HG02763 (cell line): ENCODE data around the gene VPS54.

ENCODE experiments used
- ATAC-seq: cut with Tn5 transposase; IDR thresholded peaks from one replicate; pipeline ENCODE4 v1.9.1; 2021; ENCODE audit warnings: mild to moderate bottlenecking, moderate library complexity; ENCODE audit not compliant: unreplicated experiment

Gene VPS54, protein sequence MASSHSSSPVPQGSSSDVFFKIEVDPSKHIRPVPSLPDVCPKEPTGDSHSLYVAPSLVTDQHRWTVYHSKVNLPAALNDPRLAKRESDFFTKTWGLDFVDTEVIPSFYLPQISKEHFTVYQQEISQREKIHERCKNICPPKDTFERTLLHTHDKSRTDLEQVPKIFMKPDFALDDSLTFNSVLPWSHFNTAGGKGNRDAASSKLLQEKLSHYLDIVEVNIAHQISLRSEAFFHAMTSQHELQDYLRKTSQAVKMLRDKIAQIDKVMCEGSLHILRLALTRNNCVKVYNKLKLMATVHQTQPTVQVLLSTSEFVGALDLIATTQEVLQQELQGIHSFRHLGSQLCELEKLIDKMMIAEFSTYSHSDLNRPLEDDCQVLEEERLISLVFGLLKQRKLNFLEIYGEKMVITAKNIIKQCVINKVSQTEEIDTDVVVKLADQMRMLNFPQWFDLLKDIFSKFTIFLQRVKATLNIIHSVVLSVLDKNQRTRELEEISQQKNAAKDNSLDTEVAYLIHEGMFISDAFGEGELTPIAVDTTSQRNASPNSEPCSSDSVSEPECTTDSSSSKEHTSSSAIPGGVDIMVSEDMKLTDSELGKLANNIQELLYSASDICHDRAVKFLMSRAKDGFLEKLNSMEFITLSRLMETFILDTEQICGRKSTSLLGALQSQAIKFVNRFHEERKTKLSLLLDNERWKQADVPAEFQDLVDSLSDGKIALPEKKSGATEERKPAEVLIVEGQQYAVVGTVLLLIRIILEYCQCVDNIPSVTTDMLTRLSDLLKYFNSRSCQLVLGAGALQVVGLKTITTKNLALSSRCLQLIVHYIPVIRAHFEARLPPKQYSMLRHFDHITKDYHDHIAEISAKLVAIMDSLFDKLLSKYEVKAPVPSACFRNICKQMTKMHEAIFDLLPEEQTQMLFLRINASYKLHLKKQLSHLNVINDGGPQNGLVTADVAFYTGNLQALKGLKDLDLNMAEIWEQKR

GRCh38 chr2:64019083-64019974, at the start of gene VPS54:
Gene VPS54 (minus strand): TSS chr2:64019428. CDS start chr2:63983999, 35,429 bp downstream.
- ATAC-seq: peak; percentile 58

DNA sequence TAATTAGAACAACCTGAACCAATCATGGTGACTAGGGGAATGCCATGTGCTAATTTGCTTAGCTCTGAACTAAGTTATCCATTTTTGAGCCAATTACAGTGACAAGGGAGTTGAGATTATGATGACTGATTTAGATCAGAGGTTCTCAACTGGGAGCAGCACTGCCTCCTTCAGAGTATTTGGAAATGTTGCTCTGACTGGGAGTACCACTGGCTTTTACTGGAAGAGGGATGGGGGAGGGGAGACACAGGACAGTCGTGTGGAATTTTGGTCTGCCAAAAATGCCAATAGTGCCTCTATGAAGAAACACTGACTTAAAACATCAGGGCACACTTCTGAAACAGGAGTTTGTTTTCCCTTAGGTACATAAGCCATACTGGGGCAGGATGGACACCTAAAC, 48.1 kb upstream of the VPS54 start:
- no peak for ATAC-seq

DNA sequence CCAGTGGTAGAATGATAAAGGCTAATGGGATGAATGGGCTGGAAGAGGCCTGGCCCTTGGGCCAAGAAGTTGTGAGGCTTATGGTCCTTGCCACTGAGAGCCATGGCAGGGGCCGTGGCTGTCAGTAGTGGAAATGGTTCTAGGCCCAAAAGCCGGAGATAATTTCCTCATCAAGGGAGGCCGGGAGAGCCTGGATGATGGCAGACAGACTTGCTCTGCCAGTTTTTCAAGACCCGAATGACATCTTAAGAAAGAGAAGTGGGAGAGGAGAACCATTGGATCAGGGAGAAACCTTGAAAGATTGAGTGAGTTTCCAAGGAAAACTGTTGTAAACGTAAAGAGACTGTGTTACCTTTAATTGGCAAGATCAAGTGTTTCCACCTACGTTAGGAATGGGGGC, 46.3 kb upstream of the VPS54 start:
- no peak for ATAC-seq

GRCh38 chr2:64063924-64064331, 44.7 kb upstream of the VPS54 start:
- ATAC-seq: no peak

- ATAC-seq: no peak
Measured at GRCh38 chr2:64063454-64063853, 44.2 kb upstream of the VPS54 start.

GRCh38 chr2:64062840-64063239, 43.6 kb upstream of the VPS54 start:
- peak; percentile 57 for ATAC-seq

DNA sequence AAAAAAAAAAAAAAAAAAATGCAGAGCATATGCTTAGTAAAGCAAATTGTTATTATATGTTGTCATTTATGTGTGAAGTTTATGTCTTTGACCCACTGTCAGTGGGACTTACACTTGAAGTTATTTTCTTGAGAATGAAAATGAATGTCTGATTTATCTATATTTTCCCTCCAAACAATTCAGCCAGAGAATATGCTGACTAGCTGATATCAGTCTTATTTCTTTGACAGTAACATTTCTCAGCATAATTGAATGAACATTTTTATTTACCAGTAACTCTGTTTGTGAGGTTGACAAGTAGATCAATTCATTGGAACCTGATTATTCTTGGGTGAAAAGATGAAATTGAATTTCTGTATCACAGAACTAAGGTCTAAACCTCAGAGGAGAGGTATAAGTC, 40.0 kb upstream of the VPS54 start:
- ATAC-seq: no peak

DNA sequence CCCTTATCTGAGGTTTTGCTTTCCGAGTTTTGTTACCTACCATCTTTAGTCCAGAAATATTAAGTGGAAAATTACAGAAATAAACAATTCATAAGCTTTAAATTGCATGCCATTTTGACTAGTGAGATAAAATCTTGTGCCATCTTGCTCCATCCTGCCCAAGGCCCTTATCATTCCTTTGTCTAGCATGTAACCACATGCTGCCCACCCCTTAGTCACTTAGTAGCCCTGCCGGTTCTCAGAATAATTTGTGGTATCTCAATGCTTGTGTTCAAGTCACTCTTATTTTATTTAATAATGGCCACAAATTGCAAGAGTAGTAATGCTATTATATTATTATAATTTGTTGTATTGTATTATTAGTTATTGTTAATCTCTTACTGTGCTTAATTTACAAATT, 36.8 kb upstream of the VPS54 start:
- ATAC-seq: no peak

GRCh38 chr2:64054161-64054915, 35.1 kb upstream of the VPS54 start:
- peak; percentile 54 for ATAC-seq

- no peak for ATAC-seq
Measured at GRCh38 chr2:64052463-64053241, 33.4 kb upstream of the VPS54 start.

DNA sequence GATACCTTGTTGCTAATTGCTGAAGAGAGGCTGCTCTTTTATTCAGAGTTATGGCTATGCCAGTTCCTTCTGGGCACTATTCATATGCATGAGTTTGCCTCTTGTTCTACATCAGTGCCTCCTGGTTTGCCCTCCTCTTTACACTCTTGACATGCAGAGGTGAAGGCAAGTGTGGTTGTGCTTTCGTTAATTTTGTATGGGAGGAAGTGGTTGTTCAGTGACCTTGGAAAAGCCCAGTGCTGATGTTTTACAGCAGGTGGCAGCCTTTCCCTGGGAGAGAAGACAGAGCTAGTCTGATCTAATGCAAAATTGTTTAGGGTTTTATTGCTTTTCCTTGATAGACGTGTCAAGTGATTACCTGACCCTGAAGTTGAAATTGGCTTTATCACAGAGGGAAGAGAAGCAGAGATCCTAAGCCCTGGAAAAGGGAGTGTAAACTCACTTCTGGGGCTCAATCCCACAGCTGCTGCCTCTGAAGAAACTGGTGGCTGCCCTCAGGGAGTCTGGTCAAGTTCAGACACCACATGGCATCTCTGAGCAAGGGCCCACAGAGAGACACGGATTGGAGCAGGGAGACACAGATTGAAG, 30.5 kb upstream of the VPS54 start:
- peak; percentile 79 for ATAC-seq

DNA sequence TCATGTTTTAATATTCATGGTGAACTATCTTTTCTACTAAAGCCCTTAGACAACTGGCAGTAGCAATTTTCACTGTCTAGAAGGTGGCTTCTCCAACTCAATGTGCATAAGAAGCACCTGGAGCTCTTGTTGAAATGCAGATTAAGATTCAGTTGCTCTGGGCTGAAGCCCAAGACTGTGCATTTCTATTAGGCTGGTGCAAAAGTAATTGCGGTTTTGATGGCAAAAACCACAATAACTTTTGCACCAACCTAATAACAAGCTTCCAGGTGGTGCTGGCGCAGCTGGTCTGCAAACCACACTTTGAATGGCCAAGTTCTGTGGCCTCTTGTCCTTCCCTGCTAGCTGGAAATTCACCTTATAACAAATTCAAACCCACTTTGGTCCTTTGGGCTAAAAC, 26.7 kb upstream of the VPS54 start:
- no peak for ATAC-seq

DNA sequence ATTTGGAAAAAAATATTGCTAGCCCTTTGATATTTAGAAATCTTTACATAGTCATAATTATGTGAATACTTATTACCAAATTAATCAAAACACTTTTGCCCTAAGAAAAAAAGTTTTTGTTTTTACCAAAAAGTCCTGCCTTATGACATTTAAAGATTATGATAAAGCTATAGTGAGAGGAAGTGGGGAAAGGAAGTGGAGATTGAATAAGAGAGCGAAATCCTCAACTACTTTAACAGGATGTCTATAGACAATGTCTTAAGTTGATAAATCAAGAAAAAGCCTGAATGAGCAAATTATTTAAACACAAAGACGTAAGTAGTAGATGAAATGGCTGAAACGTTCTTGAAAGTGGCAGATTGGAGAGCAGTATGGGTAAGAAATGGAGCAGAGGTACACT, 20.9 kb upstream of the VPS54 start:
- ATAC-seq: no peak

DNA sequence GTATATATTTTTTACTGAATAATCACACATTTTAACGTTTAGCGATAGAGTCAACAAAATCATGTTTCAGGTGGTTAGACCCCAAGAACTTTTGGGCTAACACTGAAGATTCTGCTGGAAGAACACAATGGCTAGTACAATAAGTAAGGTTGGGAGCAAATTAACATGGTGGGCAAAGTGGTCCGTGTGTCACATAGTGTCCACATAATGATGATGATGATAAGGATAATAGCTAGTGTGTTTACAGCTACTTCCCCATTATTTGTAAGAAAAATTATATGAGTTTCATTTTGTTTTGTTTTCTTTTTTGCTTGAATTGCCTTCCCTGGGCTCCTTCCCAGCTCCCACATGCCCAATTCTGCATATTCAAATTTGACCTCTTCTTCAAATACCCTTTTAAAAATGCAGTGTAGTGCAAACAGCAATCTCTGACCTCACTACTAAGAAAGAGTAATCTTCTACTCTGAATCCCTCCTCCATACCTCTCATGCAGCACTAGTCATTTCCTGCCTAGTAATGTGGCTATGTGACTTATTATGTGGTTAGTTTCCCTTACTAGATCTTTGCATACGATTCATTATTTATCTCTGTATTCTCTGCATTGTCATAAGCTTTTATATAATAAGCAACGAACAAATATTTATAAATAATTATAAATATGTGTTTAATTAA, 16.9 kb upstream of the VPS54 start:
- ATAC-seq: peak; percentile 92

DNA sequence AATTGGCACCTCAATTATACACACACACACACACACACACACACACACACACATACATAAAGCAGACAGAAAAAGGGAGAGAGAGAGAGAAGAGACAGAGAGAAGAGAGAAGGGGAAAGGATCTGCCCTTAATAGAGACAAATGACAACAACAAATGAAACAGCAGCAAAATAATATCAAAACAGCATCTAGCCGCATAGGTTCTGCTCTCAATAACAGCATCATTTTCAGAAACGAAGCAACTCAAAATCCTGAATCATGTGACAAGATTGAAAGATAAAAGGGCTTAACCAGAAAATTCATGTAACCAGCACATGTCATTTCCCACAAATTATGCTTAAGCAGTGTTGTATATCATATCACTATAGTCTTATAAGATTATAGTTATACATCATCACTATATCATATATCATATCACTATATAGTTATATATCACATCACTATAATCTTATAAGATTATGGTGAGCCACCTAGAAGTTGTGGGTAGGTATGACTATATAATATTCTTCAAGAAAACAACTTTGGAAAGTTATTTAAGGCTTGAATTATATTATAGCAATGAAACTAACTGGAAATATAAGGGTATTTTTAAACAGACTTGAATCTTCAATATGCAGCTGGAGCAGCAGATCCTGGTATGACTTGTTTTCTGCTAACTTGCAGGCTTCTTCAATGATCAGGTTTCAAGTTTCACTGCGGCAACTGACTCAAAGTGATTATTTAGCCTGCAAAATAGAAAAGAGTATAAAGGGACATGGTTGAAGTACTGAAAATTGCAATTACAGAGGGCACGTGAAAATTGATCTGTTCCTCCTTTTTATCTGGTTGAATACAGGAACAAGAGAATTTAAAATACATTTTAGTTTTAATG, 16.1 kb upstream of the VPS54 start:
- ATAC-seq: no peak

- no peak for ATAC-seq
Measured at GRCh38 chr2:64029116-64029665, 10.0 kb upstream of the VPS54 start.

DNA sequence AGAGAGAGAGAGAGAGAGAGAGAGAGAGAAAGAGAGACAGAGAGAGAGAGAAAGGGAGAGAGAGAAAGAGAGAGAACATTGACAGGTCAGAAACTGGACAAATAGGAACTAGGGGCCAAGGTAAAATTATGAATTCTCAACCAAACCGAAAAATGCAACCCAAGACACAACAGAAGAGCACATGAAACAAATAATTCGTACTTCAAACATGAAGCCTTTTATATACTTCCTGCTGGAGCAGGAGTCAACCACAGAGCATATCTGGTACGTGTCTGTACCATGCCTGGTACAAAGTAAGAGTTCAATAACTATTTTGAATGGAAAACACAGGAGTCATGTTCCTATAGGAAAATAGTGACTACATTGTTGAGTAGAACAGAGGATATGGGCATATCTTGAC, 6.5 kb upstream of the VPS54 start:
- no peak for ATAC-seq
